K562 (cell line): ENCODE results near the gene NALF2. TPM values are rescaled to one million over a fixed set of nuclear protein-coding genes. Genes with fewer than 3 reads are reported as not detected.

Experiments used
- ATAC-seq: fragments of 200-7000 bp; cut with Tn5 transposase; 3 replicates; pipeline ENCODE4 v1.9.1; 2020; ENCODE audit warnings: moderate library complexity
- BruUV-seq: library from RNA; stranded (reverse); fragments of 400-500 nt; replicated peaks from 2 replicates; lab custom pipeline; 2021; lab: Mats Ljungman, UMichigan
- CTCF ChIA-PET: fragments of 300-600 bp; formaldehyde crosslinking; extraction: SDS; loops from one replicate; lab custom pipeline; 2021; ENCODE audit warnings: low intra/inter-chr PET ratio; lab: Yijun Ruan, JAX
- POLR2A ChIA-PET: fragments of 300-600, 350-650 bp; sonication (Branson Sonifier 250); formaldehyde crosslinking; extraction: SDS; loops from one replicate; lab custom pipeline; 2021; ENCODE audit warnings: antibody characterized with exemption, inconsistent platforms; lab: Yijun Ruan, JAX
- DNase-seq, 4 experiments: peaks; one replicate each; pipeline versions ENCODE4 v3.0.0 to v3.0.0-alpha.2; 2011 to 2018; ENCODE audit warnings: low spot score in 3 of 4, mixed read lengths in 3 of 4; ENCODE audit errors: extremely low read depth in 1 of 4
- FAIRE-seq: peaks from 2 replicates; lab custom pipeline; 2011; peaks lifted over from hg19 to GRCh38; lab: Jason Lieb, UNC
- H2AFZ ChIP-seq: 2 replicates; pipeline ENCODE4 v1.6.0; 2011; ENCODE audit warnings: low read depth, low read length, control low read depth, inconsistent platforms
- H3K27ac ChIP-seq: fragments of 200-600 bp; 3 replicates; pipeline ENCODE4 v1.8.0; 2011; ENCODE audit warnings: low read depth, mild to moderate bottlenecking, control low read depth, inconsistent platforms, low read length, moderate library complexity, mixed read lengths; ENCODE audit errors: extremely low read depth
- H3K27me3 ChIP-seq, 2 experiments: fragments of 300-600 bp in 1 of 2; 2 replicates in 1 of 2; 3 replicates in 1 of 2; pipeline versions ENCODE4 v1.6.0 to v1.8.0; 2011; ENCODE audit warnings: inconsistent platforms in 2 of 2, low read length in 2 of 2, mild to moderate bottlenecking in 1 of 2, mixed read lengths in 1 of 2, moderate library complexity in 1 of 2; ENCODE audit not compliant: control insufficient read depth in 2 of 2, insufficient read depth in 2 of 2
- H3K36me3 ChIP-seq: fragments of 300-600 bp; 3 replicates; pipeline ENCODE4 v1.8.0; 2011; ENCODE audit warnings: mild to moderate bottlenecking, low read length, inconsistent platforms; ENCODE audit not compliant: control insufficient read depth, insufficient read depth
- H3K4me1 ChIP-seq, 2 experiments: fragments of 200-600 bp in 1 of 2; replicated peaks in 1 of 2; 2 replicates in 1 of 2; 3 replicates in 1 of 2; pipeline versions ENCODE4 v1.5.1 to v1.8.0; 2011; ENCODE audit warnings: inconsistent platforms in 2 of 2, low read length in 2 of 2, mild to moderate bottlenecking in 1 of 2, mixed read lengths in 1 of 2, moderate library complexity in 1 of 2; ENCODE audit not compliant: control insufficient read depth in 2 of 2, insufficient read depth in 2 of 2
- H3K4me2 ChIP-seq: 2 replicates; pipeline ENCODE4 v1.6.1; 2011; ENCODE audit warnings: low read length, control low read depth, inconsistent platforms, mixed read lengths; ENCODE audit not compliant: insufficient read depth
- H3K4me3 ChIP-seq: fragments of 200-600 bp; sonication (generic), shearing (Covaris generic); 2 replicates; pipeline ENCODE4 v1.5.1; 2016; ENCODE audit warnings: control low read depth, inconsistent platforms
- H3K79me2 ChIP-seq: fragments of 200-600 bp; 3 replicates; pipeline ENCODE4 v1.8.0; 2011; ENCODE audit warnings: low read length, inconsistent platforms; ENCODE audit not compliant: control insufficient read depth, insufficient read depth
- H3K9ac ChIP-seq, 2 experiments: 2 replicates each; pipeline versions ENCODE4 v1.6.0 to v1.6.1; 2011; ENCODE audit warnings: low read depth in 2 of 2, low read length in 2 of 2, control low read depth in 1 of 2, inconsistent platforms in 1 of 2, mild to moderate bottlenecking in 1 of 2, mixed read lengths in 1 of 2; ENCODE audit not compliant: insufficient read depth in 1 of 2
- H3K9me1 ChIP-seq: one replicate; pipeline ENCODE4 v1.6.0; 2011; ENCODE audit warnings: inconsistent platforms, mild to moderate bottlenecking, low read length, moderate library complexity; ENCODE audit not compliant: control insufficient read depth, insufficient read depth
- H3K9me3 ChIP-seq: replicated peaks from 2 replicates; pipeline ENCODE4 v1.5.1; 2011; ENCODE audit warnings: low read depth, low read length, inconsistent platforms; ENCODE audit not compliant: control insufficient read depth, insufficient read depth
- H4K20me1 ChIP-seq: replicated peaks from 2 replicates; pipeline ENCODE4 v1.6.1; 2011; ENCODE audit warnings: low read length, inconsistent platforms, mixed read lengths; ENCODE audit not compliant: control insufficient read depth, insufficient read depth
- ETS2 ChIP-seq: IDR thresholded peaks from 2 replicates; pipeline ENCODE4 v1.6.1; 2016; ENCODE audit warnings: borderline replicate concordance, missing genetic modification characterization, mild to moderate bottlenecking, moderate library complexity, missing compliant biosample characterization; ENCODE audit not compliant: poor library complexity, severe bottlenecking
- FOXJ3 ChIP-seq: sonication (generic); formaldehyde crosslinking; IDR thresholded peaks from 2 replicates; pipeline ENCODE4 v1.4.0; 2020; ENCODE audit warnings: mild to moderate bottlenecking, missing genetic modification reagents
- KDM1A ChIP-seq, 2 experiments: fragments of 450-650 bp; IDR thresholded peaks; 2 replicates each; pipeline ENCODE4 v1.6.1; 2016; ENCODE audit warnings: mild to moderate bottlenecking in 2 of 2
- KLF16 ChIP-seq: IDR thresholded peaks from 2 replicates; pipeline ENCODE4 v1.6.1; 2016; ENCODE audit warnings: antibody characterized with exemption
- LEF1 ChIP-seq: fragments of 450-650 bp; IDR thresholded peaks from 2 replicates; pipeline ENCODE4 v1.6.1; 2016; ENCODE audit warnings: mild to moderate bottlenecking
- MEF2A ChIP-seq: IDR thresholded peaks from 2 replicates; pipeline ENCODE4 v1.6.1; 2011; ENCODE audit warnings: low read depth, mild to moderate bottlenecking, low read length, moderate library complexity; ENCODE audit not compliant: control insufficient read depth
- MYC ChIP-seq, 2 experiments: fragments of 250-450 bp in 1 of 2; sonication (Bioruptor Pico) in 1 of 2; IDR thresholded peaks; 2 replicates each; pipeline versions ENCODE4 v1.5.1 to v1.6.1; 2012 to 2021; ENCODE audit warnings: low read depth in 2 of 2, borderline replicate concordance in 1 of 2, improper control_type of control experiment in 1 of 2, low read length in 1 of 2, mild to moderate bottlenecking in 1 of 2, moderate library complexity in 1 of 2
- NCOR1 ChIP-seq: fragments of 450-650 bp; IDR thresholded peaks from 2 replicates; pipeline ENCODE4 v1.6.1; 2016; ENCODE audit warnings: mild to moderate bottlenecking, moderate library complexity
- NR2C1 ChIP-seq, 2 experiments: fragments of 450-650 bp; IDR thresholded peaks; 2 replicates each; pipeline ENCODE4 v1.6.1; 2017; ENCODE audit warnings: mild to moderate bottlenecking in 2 of 2, antibody characterized with exemption in 1 of 2, inconsistent platforms in 1 of 2, missing compliant biosample characterization in 1 of 2, missing genetic modification characterization in 1 of 2
- SIN3B ChIP-seq: fragments of 450-650 bp; IDR thresholded peaks from 2 replicates; pipeline ENCODE4 v1.6.1; 2017; ENCODE audit warnings: low read depth, mild to moderate bottlenecking, moderate library complexity
- TAF15 ChIP-seq: fragments of 200-400 bp; formaldehyde crosslinking; IDR thresholded peaks from 2 replicates; pipeline ENCODE4 v1.6.1; 2017; ENCODE audit warnings: mild to moderate bottlenecking, low read depth, low read length, moderate library complexity
- ZFPM2 ChIP-seq: fragments of 250-450 bp; sonication (Bioruptor Pico); IDR thresholded peaks from 2 replicates; pipeline ENCODE4 v1.5.1; 2022; ENCODE audit warnings: mild to moderate bottlenecking
- ZNF41 ChIP-seq: fragments of 250-450 bp; sonication (Bioruptor Pico); conservative IDR thresholded peaks from 2 replicates; pipeline ENCODE4 v1.4.0; 2020; ENCODE audit warnings: mild to moderate bottlenecking
- WGBS: fragments of 100-300 bp; shearing (Covaris generic); methylation state at CpG from one replicate; pipeline ENCODE4 v1.1.6; 2016; ENCODE audit warnings: low coverage, mixed read lengths; ENCODE audit not compliant: insufficient coverage; ENCODE audit errors: missing lambda C conversion rate; 5-methylcytosine and 5-hydroxymethylcytosine counted together
- in situ Hi-C: fragments of 300-500 bp; cut with MboI; formaldehyde crosslinking; loops from 4 replicates; pipeline ENCODE4 v1.15.0; 2018; ENCODE audit warnings: inconsistent platforms, mixed read lengths
- intact Hi-C: fragments of 100-400 bp; cut with micrococcal nuclease; formaldehyde crosslinking; loops from 2 replicates; pipeline ENCODE4 v1.14.2; 2022
- polyA plus RNA-seq, 8 experiments: library from polyadenylated mRNA; depleted of rRNA in 4 of 8; stranded (reverse) in 5 of 8; unstranded in 3 of 8; fragments of >200 nt; fragmentation: Nextera tagmentation in 2 of 8; fragmentation: Illumina TruSeq in 1 of 8; extraction: Ambion mirVana in 2 of 8; extraction: Trizol in 1 of 8; gene quantifications; 2 replicates each; pipeline versions ENCODE4 v1.2.1 to v1.2.3, GENCODE V29; 2011 to 2014; ENCODE audit warnings: inconsistent platforms in 1 of 8, missing spikeins in 1 of 8
- total RNA-seq, 7 experiments: library from RNA; depleted of rRNA in 6 of 7; stranded (reverse); fragments of >200 nt in 6 of 7; fragmentation: Illumina TruSeq in 2 of 7; extraction: Trizol in 2 of 7; gene quantifications; 2 replicates each; pipeline versions ENCODE4 v1.2.1 to v1.2.3, GENCODE V29; 2011 to 2021; ENCODE audit warnings: low replicate concordance in 1 of 7
- TF ChIP-seq, protein P1 (sequence below): fragments of 450-650 bp; IDR thresholded peaks from 2 replicates; pipeline ENCODE4 v1.6.1; 2016

The NALF2 gene
- total and polyA plus RNA-seq, 9 of the 15 experiments (the other 6 are each of a cell fraction or from before 2014, with no cell fraction given): not detected

DNA sequence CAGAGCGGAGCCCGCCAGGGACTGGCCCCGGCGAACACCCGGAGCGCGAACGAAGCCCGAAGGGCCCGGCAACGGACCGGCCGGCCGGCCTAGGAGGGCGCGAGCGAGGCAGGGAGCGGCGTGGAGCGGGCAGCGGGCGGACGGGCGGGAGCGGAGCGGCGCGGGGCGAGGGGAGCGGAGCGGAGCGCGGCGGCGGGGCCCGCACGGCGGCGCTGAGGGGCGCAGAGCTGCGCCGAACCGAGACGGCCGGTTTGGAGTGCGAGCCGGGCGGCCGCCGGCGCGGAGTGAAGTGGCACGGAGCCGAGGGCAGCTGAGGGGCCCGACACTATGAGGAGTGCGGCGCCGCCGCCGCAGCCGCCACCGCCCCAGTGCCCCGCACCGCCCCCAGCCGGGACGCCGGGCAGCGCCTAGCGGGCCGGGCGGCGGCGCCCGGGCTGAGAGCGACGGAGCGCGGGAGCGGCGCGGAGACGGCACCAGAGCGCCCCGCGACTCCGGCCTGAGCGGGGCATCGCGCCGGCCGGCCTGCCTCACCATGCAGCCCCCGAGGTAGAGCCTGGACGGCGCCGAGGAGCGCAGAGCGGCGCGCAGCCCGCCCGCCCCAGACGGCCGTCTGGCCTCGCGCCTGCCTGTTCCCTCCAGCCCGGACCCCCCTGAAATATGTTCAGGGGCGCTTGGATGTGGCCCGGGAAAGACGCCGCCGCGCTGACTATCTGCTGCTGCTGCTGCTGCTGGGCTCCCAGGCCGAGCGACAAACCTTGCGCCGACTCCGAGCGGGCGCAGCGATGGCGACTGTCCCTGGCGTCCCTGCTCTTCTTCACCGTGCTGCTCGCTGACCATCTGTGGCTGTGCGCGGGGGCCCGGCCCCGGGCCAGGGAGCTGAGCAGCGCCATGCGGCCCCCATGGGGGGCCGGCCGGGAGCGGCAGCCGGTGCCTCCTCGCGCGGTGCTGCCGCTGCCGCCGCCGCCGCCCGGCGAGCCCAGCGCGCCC is 793 bp downstream of the NALF2 start:
- Histone ChIP-seq H3K27ac (no peak overlapping the region), H3K9me1 (no peaks in the 10 kb centered on the region), H3K9ac (no peak overlapping the region), H3K4me3 (no peak overlapping the region), H3K79me2 (no peaks in the 10 kb centered on the region), H3K36me3 (no peaks in the 10 kb centered on the region), H3K4me1 (peaks cover 0 to 3% of the 10 kb centered on the region in 2 experiments; a peak in 1 of 5 replicates), H3K4me2 (no peak overlapping the region), H4K20me1 (no peaks in the 10 kb centered on the region), H3K27me3 (no peaks in the 10 kb centered on the region), H2AFZ (no peak overlapping the region), H3K9me3 (no peaks in the 10 kb centered on the region)
- no peak for ATAC-seq
- in situ Hi-C loops (no loop called here), intact Hi-C loops (no loop called here)
- 68% methylated on average over 28 of the region's 146 CpGs for WGBS
- POLR2A ChIA-PET: no interaction called here
- BruUV-seq: no TSS peak
- TF ChIP-seq LEF1 (no peak), ETS2 (no peak), TAF15 (no peak), FOXJ3 (CRISPR knock-in tag) (no peak), NR2C1 (IDR thresholded peaks at IDR 0.05) (no peak), NR2C1 (tag; IDR thresholded peaks at IDR 0.05) (no peak), ZNF41 (no peak), NCOR1 (no peak), ZFPM2 (CRISPR knock-in tag) (no peak), KLF16 (no peak), SIN3B (no peak), KDM1A (IDR thresholded peaks at IDR 0.05) (no peak), MEF2A (no peak), MYC (IDR thresholded peaks at IDR 0.05; ENCODE audit: low read depth, low read length) (no peak), MYC (CRISPR knock-in tag; IDR thresholded peaks at IDR 0.05; ENCODE audit: borderline replicate concordance, low read depth) (no peak)
- TF ChIP-seq, protein P1, sequence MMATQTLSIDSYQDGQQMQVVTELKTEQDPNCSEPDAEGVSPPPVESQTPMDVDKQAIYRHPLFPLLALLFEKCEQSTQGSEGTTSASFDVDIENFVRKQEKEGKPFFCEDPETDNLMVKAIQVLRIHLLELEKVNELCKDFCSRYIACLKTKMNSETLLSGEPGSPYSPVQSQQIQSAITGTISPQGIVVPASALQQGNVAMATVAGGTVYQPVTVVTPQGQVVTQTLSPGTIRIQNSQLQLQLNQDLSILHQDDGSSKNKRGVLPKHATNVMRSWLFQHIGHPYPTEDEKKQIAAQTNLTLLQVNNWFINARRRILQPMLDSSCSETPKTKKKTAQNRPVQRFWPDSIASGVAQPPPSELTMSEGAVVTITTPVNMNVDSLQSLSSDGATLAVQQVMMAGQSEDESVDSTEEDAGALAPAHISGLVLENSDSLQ: no peak
- CTCF ChIA-PET: no interaction called here
- DNase-seq: no peak
- no peak for FAIRE-seq
